ENCODE measurements around the gene ABCC4. TPM values are rescaled to one million over a fixed set of nuclear protein-coding genes. Genes with fewer than 3 reads are reported as not detected.
"Not testable (repeated sequence)": the region's sequence is repeated elsewhere in the genome, so short reads cannot be mapped to it uniquely, and the experiment has no call there.

ABCC4 gene
- total RNA-seq, 1 experiment from 2014 or later: 32.3 TPM

DNA sequence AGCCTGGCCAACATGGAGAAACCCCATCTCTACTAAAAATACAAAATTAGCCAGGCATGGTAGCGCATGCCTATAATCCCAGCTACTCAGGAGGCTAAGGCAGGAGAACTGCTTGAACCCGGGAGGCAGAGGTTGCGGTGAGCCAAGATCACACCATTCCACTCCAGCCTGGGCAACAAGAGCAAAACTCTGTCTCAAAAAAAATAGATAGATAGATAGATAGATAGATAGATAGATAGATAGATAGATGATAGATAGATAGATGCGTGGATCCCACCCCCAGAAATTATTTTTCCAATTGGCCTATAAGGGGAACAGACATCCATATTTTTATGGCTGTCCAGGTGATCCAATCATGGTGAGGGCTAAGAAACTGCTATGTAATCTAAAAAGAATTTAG, 11.3 kb downstream of the ABCC4 start:
- not testable (repeated sequence) for H3K27me3 ChIP-seq (ENCODE audit: low read length); H2AFZ ChIP-seq (ENCODE audit: low read length); H3K4me3 ChIP-seq (ENCODE audit: low read length); H3K27ac ChIP-seq (ENCODE audit: low read length); H3K36me3 ChIP-seq (ENCODE audit: insufficient read depth, low read length); H3K9me2 ChIP-seq (replicated peaks; ENCODE audit: insufficient read depth, low read length); H3K4me2 ChIP-seq (ENCODE audit: low read depth, low read length, poor library complexity, severe bottlenecking); H4K20me1 ChIP-seq (ENCODE audit: insufficient read depth, low read depth, low read length); H3K9me3 ChIP-seq (ENCODE audit: low read length); DNase-seq; H3K9ac ChIP-seq (ENCODE audit: low read length)
- Histone ChIP-seq H3K79me2 (ENCODE audit: low read length) (peaks cover 90% of the 10 kb centered on the region), H3K4me1 (ENCODE audit: low read length) (peaks cover 12% of the 10 kb centered on the region)

GRCh38 chr13:95289020-95289444, 12.2 kb downstream of the ABCC4 start:
- Histone ChIP-seq H3K4me2 (ENCODE audit: low read depth, low read length, poor library complexity, severe bottlenecking) (no peak overlapping the region), H4K20me1 (ENCODE audit: insufficient read depth, low read depth, low read length) (no peaks in the 10 kb centered on the region), H3K27me3 (ENCODE audit: low read length) (no peaks in the 10 kb centered on the region), H3K9me3 (ENCODE audit: low read length) (no peaks in the 10 kb centered on the region), H3K4me3 (ENCODE audit: low read length) (no peak overlapping the region), H3K79me2 (ENCODE audit: low read length) (peaks cover 90% of the 10 kb centered on the region), H3K9ac (ENCODE audit: low read length) (no peak overlapping the region), H2AFZ (ENCODE audit: low read length) (no peak overlapping the region), H3K4me1 (ENCODE audit: low read length) (peaks cover 12% of the 10 kb centered on the region), H3K27ac (ENCODE audit: low read length) (no peak overlapping the region), H3K9me2 (replicated peaks; ENCODE audit: insufficient read depth, low read length) (no peaks in the 10 kb centered on the region), H3K36me3 (ENCODE audit: insufficient read depth, low read length) (peaks cover 7% of the 10 kb centered on the region; the same call in 1 of the 2 replicates)
- DNase-seq: no peak

DNA sequence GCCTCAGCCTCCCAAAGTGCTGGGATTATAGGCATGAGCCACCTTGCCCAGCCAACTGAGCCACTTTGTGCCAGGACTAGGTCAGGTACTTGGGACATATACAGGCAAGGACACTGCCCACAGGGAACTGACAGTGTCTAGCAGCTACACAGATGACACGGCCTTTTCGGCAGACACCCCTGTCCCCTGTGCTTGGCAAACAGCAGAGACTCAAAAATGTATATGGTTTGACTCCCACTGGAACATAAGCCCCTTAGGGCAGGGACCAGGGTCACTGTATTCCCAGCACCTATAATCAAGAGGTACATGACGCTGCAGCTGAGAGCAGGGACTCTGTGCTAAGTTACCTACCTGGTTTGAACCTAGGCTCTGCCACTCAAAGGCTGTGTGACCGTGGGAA, 16.8 kb downstream of the ABCC4 start:
- Histone ChIP-seq H3K36me3 (ENCODE audit: insufficient read depth, low read length) (no peaks in the 10 kb centered on the region), H3K9me2 (replicated peaks; ENCODE audit: insufficient read depth, low read length) (no peaks in the 10 kb centered on the region), H3K9me3 (ENCODE audit: low read length) (no peaks in the 10 kb centered on the region), H3K4me2 (ENCODE audit: low read depth, low read length, poor library complexity, severe bottlenecking) (no peak overlapping the region), H3K79me2 (ENCODE audit: low read length) (peaks cover 91% of the 10 kb centered on the region), H3K4me1 (ENCODE audit: low read length) (peaks cover 38% of the 10 kb centered on the region), H3K4me3 (ENCODE audit: low read length) (no peak overlapping the region), H2AFZ (ENCODE audit: low read length) (no peak overlapping the region), H3K27ac (ENCODE audit: low read length) (no peak overlapping the region), H3K27me3 (ENCODE audit: low read length) (no peaks in the 10 kb centered on the region), H3K9ac (ENCODE audit: low read length) (no peak overlapping the region), H4K20me1 (ENCODE audit: insufficient read depth, low read depth, low read length) (no peaks in the 10 kb centered on the region)
- DNase-seq: no peak

DNA sequence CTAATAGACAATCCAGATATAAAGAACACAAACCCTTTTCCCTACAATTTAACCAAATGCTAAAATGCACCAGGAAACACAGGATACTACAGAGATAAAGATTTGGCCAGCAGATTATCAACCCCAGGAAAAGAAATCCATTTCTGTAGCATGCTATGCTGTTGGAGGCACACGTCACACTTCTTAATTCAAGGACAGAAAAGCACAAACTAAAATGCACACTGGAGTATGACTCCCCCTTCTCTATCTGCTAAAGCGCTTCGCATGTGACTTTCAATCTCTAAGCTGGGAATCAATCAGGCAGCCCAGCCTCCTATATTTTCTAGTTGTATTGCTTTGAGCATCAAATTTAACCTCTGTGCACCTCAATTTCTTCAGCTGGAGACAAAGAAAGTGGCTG, 22.2 kb downstream of the ABCC4 start:
- Histone ChIP-seq H3K9me3 (ENCODE audit: low read length) (no peaks in the 10 kb centered on the region), H2AFZ (ENCODE audit: low read length) (no peak overlapping the region), H3K4me3 (ENCODE audit: low read length) (no peak overlapping the region), H3K36me3 (ENCODE audit: insufficient read depth, low read length) (no peaks in the 10 kb centered on the region), H3K9me2 (replicated peaks; ENCODE audit: insufficient read depth, low read length) (no peaks in the 10 kb centered on the region), H3K9ac (ENCODE audit: low read length) (no peak overlapping the region), H3K27me3 (ENCODE audit: low read length) (no peaks in the 10 kb centered on the region), H3K27ac (ENCODE audit: low read length) (no peak overlapping the region), H4K20me1 (ENCODE audit: insufficient read depth, low read depth, low read length) (no peaks in the 10 kb centered on the region), H3K4me2 (ENCODE audit: low read depth, low read length, poor library complexity, severe bottlenecking) (no peak overlapping the region), H3K79me2 (ENCODE audit: low read length) (peaks cover 94% of the 10 kb centered on the region), H3K4me1 (ENCODE audit: low read length) (peaks cover 33% of the 10 kb centered on the region)
- no peak for DNase-seq

GRCh38 chr13:95276037-95276505, 25.2 kb downstream of the ABCC4 start:
- Histone ChIP-seq H4K20me1 (ENCODE audit: insufficient read depth, low read depth, low read length) (no peaks in the 10 kb centered on the region), H2AFZ (ENCODE audit: low read length) (no peak overlapping the region), H3K4me3 (ENCODE audit: low read length) (no peak overlapping the region), H3K27me3 (ENCODE audit: low read length) (no peaks in the 10 kb centered on the region), H3K79me2 (ENCODE audit: low read length) (peaks cover 99% of the 10 kb centered on the region), H3K9me2 (replicated peaks; ENCODE audit: insufficient read depth, low read length) (no peaks in the 10 kb centered on the region), H3K36me3 (ENCODE audit: insufficient read depth, low read length) (no peaks in the 10 kb centered on the region), H3K4me2 (ENCODE audit: low read depth, low read length, poor library complexity, severe bottlenecking) (no peak overlapping the region), H3K4me1 (ENCODE audit: low read length) (peaks cover 22% of the 10 kb centered on the region), H3K9ac (ENCODE audit: low read length) (no peak overlapping the region), H3K9me3 (ENCODE audit: low read length) (no peaks in the 10 kb centered on the region), H3K27ac (ENCODE audit: low read length) (no peak overlapping the region)
- no peak for DNase-seq

DNA sequence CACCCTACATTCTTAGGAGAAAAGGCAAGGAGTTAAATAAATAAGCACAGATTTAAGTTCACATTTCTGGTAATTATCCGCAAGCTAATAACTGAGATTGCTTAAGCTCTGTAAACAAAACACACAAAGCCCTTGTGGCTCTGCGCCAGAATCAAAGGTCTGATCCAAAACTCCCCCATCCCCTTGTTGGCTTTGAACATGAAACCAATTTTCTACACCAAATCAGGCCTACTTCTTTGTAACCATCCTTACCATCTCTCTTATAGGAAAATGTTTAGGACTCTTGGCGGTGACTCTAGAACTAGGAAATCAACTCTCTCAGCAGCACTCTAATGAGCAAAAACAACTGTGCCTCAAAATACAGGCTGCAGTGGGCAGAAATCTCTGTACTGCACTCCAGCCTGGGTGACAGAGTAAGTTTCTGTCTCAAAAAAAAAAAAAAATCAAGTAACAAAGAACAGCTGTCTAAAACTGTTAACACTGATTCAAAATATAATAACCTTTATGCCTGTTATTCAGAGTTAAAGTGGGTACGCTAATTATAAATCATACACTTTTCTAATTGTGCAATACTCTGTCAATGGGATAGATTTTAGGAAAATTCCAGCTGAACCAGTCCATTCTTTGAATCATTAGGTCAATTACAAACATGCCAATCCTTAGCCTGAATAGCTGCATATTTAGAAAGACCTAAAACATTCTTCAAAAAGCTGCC, 25.8 kb downstream of the ABCC4 start:
- H2AFZ ChIP-seq (ENCODE audit: low read length): no peak overlapping the region
- no peaks in the 10 kb centered on the region for H3K9me3 ChIP-seq (ENCODE audit: low read length)
- H3K27ac ChIP-seq (ENCODE audit: low read length): no peak overlapping the region
- H3K36me3 ChIP-seq (ENCODE audit: insufficient read depth, low read length): no peaks in the 10 kb centered on the region
- H3K4me3 ChIP-seq (ENCODE audit: low read length): no peak overlapping the region
- peaks cover 99% of the 10 kb centered on the region for H3K79me2 ChIP-seq (ENCODE audit: low read length)
- peaks cover 16% of the 10 kb centered on the region for H3K4me1 ChIP-seq (ENCODE audit: low read length)
- H3K9ac ChIP-seq (ENCODE audit: low read length): no peak overlapping the region
- no peaks in the 10 kb centered on the region for H3K27me3 ChIP-seq (ENCODE audit: low read length)
- no peaks in the 10 kb centered on the region for H4K20me1 ChIP-seq (ENCODE audit: insufficient read depth, low read depth, low read length)
- no peak for DNase-seq
- no peak overlapping the region for H3K4me2 ChIP-seq (ENCODE audit: low read depth, low read length, poor library complexity, severe bottlenecking)
- H3K9me2 ChIP-seq (replicated peaks; ENCODE audit: insufficient read depth, low read length): no peaks in the 10 kb centered on the region

DNA sequence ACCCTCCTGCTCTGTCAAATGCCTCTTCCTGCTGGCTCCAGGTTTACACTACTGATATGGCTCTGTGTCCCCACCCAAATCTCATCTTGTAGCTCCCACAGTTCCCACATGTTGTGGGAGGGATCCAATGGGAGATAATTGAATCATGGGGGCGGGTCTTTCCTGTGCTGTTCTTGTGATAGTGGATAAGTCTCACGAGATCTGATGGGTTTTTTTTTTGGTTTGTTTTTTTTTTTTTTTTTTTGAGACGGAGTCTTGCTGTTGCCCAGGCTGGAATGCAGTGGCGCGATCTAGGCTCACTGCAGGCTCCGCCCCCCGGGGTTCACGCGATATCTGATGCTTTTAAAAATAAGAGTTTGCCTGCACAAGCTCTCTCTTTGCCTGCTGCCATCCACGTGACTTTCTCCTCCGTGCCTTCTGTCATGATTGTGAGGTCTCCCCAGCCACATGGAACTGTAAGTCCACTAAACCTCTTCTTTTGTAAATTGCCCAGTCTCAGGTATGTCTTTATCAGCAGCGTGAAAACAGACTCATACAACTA, 27.6 kb downstream of the ABCC4 start:
- H3K79me2 ChIP-seq (ENCODE audit: low read length): peaks cover 97% of the 10 kb centered on the region
- not testable (repeated sequence) for H3K9me2 ChIP-seq (replicated peaks; ENCODE audit: insufficient read depth, low read length); H3K36me3 ChIP-seq (ENCODE audit: insufficient read depth, low read length); DNase-seq; H3K27ac ChIP-seq (ENCODE audit: low read length); H3K4me3 ChIP-seq (ENCODE audit: low read length); H2AFZ ChIP-seq (ENCODE audit: low read length); H4K20me1 ChIP-seq (ENCODE audit: insufficient read depth, low read depth, low read length); H3K4me2 ChIP-seq (ENCODE audit: low read depth, low read length, poor library complexity, severe bottlenecking); H3K27me3 ChIP-seq (ENCODE audit: low read length); H3K9me3 ChIP-seq (ENCODE audit: low read length); H3K9ac ChIP-seq (ENCODE audit: low read length)
- H3K4me1 ChIP-seq (ENCODE audit: low read length): peaks cover 19% of the 10 kb centered on the region

DNA sequence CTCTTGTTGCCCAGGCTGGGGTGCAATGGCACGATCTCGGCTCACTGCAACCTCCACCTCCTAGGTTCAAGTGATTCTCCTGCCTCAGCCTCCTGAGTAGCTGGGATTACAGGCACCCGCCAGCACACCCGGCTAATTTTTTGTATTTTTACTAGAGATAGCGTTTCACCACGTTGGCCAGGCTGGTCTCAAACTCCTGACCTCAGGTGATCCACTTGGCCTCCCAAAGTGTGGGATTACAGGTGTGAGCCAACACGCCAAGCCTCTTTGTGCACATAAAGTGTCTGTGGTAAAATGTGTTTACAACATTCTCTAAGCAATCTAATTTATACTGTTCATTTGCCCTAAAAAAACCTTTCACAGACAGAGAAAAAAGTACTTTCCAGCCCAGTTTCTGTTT, 29.2 kb downstream of the ABCC4 start:
- not testable (repeated sequence) for H2AFZ ChIP-seq (ENCODE audit: low read length); H3K27me3 ChIP-seq (ENCODE audit: low read length); H3K4me2 ChIP-seq (ENCODE audit: low read depth, low read length, poor library complexity, severe bottlenecking); H3K9me3 ChIP-seq (ENCODE audit: low read length); H3K9me2 ChIP-seq (replicated peaks; ENCODE audit: insufficient read depth, low read length); H3K27ac ChIP-seq (ENCODE audit: low read length); H3K36me3 ChIP-seq (ENCODE audit: insufficient read depth, low read length); H3K9ac ChIP-seq (ENCODE audit: low read length); H4K20me1 ChIP-seq (ENCODE audit: insufficient read depth, low read depth, low read length); H3K4me3 ChIP-seq (ENCODE audit: low read length); DNase-seq
- peaks cover 95% of the 10 kb centered on the region for H3K79me2 ChIP-seq (ENCODE audit: low read length)
- peaks cover 28% of the 10 kb centered on the region for H3K4me1 ChIP-seq (ENCODE audit: low read length)

Measured in Karpas-422 (cell line).